PFSK-1 (cell line): ENCODE measurements around the gene RNFT2.

ENCODE experiments used
- FOXP2 ChIP-seq: optimal IDR thresholded peaks from 2 replicates; pipeline ENCODE3; 2011; ENCODE audit warnings: borderline replicate concordance, control low read depth, inconsistent platforms; ENCODE audit not compliant: insufficient read depth; ENCODE audit errors: extremely low read length, extremely low read depth
- POLR2AphosphoS5 ChIP-seq: IDR thresholded peaks from 2 replicates; pipeline ENCODE4 v1.6.1; 2012; ENCODE audit warnings: low read depth, mild to moderate bottlenecking, control low read depth, low read length, moderate library complexity
- SIN3A ChIP-seq: IDR thresholded peaks from 2 replicates; pipeline ENCODE4 v1.6.1; 2012; ENCODE audit warnings: mild to moderate bottlenecking, low read length, moderate library complexity, borderline replicate concordance; ENCODE audit not compliant: insufficient read depth
- TAF1 ChIP-seq: IDR thresholded peaks from 2 replicates; pipeline ENCODE4 v1.6.1; 2012; ENCODE audit warnings: low read length, control low read depth, borderline replicate concordance; ENCODE audit not compliant: insufficient read depth
- TF ChIP-seq, protein P1 (sequence below), 2 experiments: IDR thresholded peaks; 2 replicates each; pipeline versions ENCODE4 v1.6.1 to v1.8.0; 2011 to 2012; ENCODE audit warnings: low read depth in 2 of 2, low read length in 2 of 2, control low read depth in 1 of 2, inconsistent platforms in 1 of 2, mild to moderate bottlenecking in 1 of 2, moderate library complexity in 1 of 2; ENCODE audit not compliant: insufficient read depth in 1 of 2

DNA sequence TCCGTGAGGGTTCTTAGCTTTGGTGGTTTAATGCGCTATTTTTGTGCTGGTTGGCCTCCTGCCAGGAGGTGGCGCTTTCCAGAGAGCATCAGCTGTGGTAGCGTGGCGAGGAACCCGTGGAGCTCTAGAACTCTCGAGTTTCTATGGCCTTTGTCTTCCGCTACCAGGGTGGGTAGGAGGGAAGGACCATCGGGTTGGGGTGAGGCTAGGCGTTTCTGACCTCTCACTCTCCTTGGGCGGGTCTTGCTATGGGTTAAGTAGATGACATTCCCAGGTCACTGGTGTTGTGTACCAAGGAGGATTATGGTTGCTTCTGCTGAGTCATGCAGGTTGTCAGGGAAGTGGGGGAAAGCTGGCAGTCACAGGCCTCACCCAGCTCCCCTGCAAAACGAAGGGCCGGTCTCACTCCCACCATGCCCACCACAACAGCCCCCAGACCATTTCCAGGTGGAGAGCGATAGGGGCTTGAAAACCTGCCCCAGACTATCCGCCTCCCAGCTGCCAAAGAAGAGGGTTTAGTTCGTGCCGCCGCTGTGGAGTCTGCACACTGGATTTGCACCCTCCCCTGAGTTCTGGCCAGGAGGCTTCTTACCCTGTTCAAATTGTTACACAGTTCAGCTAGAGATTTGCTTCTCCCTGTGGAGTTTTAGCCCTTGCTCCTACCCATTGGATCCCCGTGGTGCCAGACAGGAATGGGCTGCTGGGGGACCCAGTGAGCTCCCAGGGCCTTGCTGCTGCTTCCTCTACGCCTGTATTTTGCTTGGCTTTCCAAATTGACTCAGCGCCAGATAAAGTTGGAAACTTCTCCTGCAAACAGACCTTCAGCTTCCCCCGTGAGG is 21.9 kb downstream of the RNFT2 start:
- TF ChIP-seq TAF1 (no peak), SIN3A (no peak), POLR2AphosphoS5 (no peak), FOXP2 (no peak)
- TF ChIP-seq, protein P1, sequence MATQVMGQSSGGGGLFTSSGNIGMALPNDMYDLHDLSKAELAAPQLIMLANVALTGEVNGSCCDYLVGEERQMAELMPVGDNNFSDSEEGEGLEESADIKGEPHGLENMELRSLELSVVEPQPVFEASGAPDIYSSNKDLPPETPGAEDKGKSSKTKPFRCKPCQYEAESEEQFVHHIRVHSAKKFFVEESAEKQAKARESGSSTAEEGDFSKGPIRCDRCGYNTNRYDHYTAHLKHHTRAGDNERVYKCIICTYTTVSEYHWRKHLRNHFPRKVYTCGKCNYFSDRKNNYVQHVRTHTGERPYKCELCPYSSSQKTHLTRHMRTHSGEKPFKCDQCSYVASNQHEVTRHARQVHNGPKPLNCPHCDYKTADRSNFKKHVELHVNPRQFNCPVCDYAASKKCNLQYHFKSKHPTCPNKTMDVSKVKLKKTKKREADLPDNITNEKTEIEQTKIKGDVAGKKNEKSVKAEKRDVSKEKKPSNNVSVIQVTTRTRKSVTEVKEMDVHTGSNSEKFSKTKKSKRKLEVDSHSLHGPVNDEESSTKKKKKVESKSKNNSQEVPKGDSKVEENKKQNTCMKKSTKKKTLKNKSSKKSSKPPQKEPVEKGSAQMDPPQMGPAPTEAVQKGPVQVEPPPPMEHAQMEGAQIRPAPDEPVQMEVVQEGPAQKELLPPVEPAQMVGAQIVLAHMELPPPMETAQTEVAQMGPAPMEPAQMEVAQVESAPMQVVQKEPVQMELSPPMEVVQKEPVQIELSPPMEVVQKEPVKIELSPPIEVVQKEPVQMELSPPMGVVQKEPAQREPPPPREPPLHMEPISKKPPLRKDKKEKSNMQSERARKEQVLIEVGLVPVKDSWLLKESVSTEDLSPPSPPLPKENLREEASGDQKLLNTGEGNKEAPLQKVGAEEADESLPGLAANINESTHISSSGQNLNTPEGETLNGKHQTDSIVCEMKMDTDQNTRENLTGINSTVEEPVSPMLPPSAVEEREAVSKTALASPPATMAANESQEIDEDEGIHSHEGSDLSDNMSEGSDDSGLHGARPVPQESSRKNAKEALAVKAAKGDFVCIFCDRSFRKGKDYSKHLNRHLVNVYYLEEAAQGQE (IDR thresholded peaks at IDR 0.05; ENCODE audit: insufficient read depth in 1 of 2, low read depth in 2 of 2, low read length in 2 of 2) = no peak
